GM12874 (cell line): ENCODE data around the gene PRKACB.

Experiments used
- CTCF ChIP-seq: IDR thresholded peaks from 2 replicates; pipeline ENCODE4 v1.5.1; 2011; ENCODE audit warnings: low read depth, mild to moderate bottlenecking, control low read depth, low read length, moderate library complexity; ENCODE audit not compliant: insufficient read depth

The PRKACB gene

GRCh38 chr1:84271441-84272151, 127.5 kb downstream of the PRKACB start:
- TF ChIP-seq CTCF = no peak

GRCh38 chr1:84272401-84272800, 128.3 kb downstream of the PRKACB start:
- TF ChIP-seq CTCF = no peak

- no peak for TF ChIP-seq CTCF
Measured at GRCh38 chr1:84277343-84278059, 133.4 kb downstream of the PRKACB start.

- no peak for TF ChIP-seq CTCF
Measured at GRCh38 chr1:84278905-84279304, 134.8 kb downstream of the PRKACB start.

- TF ChIP-seq CTCF = no peak
Measured at GRCh38 chr1:84280912-84281311, 136.8 kb downstream of the PRKACB start.

- no peak for TF ChIP-seq CTCF
Measured at GRCh38 chr1:84282780-84283333, 138.8 kb downstream of the PRKACB start.

GRCh38 chr1:84283381-84283780, 139.3 kb downstream of the PRKACB start:
- TF ChIP-seq CTCF = no peak
